ENCODE data around the gene LCE2D.

LCE2D gene

GRCh38 chr1:152697701-152698600 lies 34.8 kb downstream of the LCE2D start, which contains the start of gene LCE2A:
Gene LCE2A, plus strand, starts transcription at chr1:152698345. Its CDS starts 557 bp downstream, at chr1:152698902.
- DNase-seq (ENCODE audit: low read depth in 2 of 2), result no peak

GRCh38 chr1:152699746-152700145 lies 36.6 kb downstream of the LCE2D start:
- DNase-seq (ENCODE audit: low read depth in 2 of 2), result no peak

DNA sequence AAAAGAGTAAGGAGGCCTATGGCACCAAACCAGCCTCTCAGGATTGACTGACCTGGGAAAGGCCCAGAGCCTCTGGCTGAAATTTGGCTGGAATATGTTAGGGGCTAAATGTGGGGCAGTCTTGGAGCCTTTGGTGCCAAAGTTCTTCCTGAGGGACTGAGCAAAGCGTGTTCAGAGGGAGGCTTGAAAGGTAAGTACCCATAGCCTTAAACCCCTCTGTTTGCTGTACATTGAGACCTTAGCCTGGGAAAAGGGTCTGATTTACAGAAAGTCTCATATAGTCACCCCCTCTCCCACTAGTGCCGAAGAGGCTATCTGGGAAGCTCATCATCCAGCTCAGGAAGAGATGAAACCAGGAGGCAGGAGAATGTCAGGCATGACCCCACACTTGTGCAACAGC lies 44.7 kb downstream of the LCE2D start, which contains the start of gene LCE4A:
TSS of gene LCE4A (plus strand) at position 301 of the 400 bp plus-strand sequence. CDS start 916 bp downstream, outside the sequence.
- no peak for DNase-seq (ENCODE audit: low read depth in 2 of 2)
